ENCODE data around the gene OSER1.
A peak's percentile ranks its signal among the peaks of the same experiment; 100 is the strongest.

The OSER1 gene

DNA sequence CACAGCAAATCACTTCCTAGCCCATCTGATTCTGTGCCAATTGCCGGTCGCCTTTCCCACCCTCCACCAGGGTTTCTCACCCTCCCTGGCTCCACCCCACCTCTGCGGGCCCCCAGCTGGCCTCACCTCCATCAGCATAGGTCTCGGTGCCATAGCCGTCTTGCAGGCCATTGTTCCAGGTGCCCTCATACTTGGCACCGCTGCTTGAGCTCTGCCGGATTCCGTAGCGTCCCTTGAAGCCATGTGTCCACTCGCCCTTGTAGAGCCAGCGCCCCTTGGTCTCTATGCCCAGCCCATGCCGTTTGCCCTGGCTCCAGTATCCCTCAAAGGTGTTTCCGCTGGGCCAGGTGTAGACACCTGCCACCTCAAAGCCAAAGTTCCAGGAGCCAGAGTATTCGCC lies 24.4 kb downstream of the OSER1 start:
- in situ Hi-C loops (cut with HindIII; ENCODE audit: low pct_ligation_motif_present, low pct_unique_long_range_greater_than_20kb, low sequenced_read_pairs), result no loop called here
- no peak for DNase-seq

DNA sequence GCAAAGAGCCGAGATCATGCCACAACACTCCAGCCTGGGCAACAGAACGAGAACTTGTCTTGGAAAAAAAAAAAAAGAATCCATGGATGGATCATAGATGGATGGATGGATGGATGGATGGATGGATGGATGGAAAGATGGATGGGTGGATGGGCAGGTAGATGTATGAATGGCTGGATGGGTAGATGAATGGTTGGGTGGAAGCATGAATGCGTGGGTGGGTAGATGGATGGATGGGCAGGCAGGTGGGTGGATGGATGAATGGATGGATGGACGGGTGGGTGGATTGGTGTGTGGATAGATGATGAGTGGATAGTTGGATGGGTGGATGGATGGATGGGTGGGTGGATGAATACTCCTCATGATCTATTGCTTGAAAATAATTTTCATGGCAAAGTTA lies 25.0 kb downstream of the OSER1 start:
- DNase-seq, result no peak
- in situ Hi-C loops (cut with HindIII; ENCODE audit: low pct_ligation_motif_present, low pct_unique_long_range_greater_than_20kb, low sequenced_read_pairs), result no loop called here

DNA sequence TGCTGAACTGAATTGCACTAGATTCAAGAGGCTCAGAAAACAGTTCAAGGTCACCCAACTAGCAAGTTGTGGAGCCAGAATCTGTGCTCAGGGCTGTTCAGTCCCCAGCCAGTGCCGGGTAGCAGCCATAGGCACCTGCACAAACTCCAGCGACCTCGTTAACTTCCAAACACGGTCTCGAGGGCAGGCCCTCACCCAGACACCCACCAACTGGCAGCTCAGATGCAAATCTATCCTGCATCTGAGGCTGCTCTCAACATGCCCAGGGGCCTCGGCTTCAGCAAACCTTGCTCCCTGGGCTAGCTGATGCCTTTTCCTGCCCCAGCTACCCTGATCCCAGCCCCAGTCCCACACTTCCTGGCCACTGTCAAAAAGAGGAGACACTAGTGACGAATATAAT lies 27.3 kb downstream of the OSER1 start:
- no peak for DNase-seq
- in situ Hi-C loops (cut with HindIII; ENCODE audit: low pct_ligation_motif_present, low pct_unique_long_range_greater_than_20kb, low sequenced_read_pairs), result no loop called here

DNA sequence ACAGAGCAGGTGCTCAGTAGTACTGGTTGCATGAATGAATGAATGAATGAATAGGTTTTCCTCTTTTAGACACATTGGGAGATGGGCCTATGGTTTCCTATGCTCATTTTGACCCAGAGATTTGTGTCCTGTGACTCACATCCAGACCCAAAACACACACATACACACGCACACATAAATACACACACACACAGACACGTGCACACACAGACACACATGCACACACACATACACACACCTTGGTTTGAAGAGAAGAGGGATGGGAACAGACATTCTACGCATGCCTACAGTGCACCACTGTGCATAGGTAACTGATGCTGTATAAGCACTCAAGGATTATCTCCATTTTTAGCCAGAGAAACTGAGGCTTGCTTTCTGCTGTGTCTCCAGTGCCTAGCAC lies 27.7 kb downstream of the OSER1 start:
- in situ Hi-C loops (cut with HindIII; ENCODE audit: low pct_ligation_motif_present, low pct_unique_long_range_greater_than_20kb, low sequenced_read_pairs), result no loop called here
- DNase-seq, result no peak

DNA sequence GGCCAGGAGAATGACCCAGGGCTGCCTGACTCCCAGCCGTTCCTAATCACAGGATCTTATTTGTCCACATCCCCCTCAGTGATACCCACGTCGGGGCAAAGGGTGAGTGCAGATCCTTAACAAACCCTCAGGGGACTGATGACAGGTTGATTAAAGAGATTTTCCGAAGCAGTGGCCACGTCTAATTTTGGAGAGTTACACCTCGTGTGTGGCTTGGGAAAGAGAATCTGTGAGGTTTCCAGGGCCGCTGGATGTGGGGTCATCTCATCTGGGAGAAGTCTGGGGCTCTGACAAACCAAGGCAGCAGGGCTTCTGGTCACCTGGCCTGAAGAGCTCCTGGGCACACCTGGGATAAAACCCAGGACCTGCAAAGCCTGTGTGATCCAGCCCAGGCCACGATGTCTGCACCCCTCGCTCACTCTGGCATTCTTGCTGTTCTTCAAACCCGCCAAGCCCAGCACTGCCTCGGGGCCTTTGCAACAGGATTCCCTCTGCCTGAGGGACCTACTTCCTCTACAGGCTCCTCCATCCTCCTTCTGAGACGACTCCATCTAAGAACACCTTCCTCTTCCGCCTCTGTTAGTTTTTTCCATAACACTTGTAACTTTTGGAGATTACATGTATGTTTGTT lies 28.3 kb downstream of the OSER1 start:
- in situ Hi-C loops (cut with HindIII; ENCODE audit: low pct_ligation_motif_present, low pct_unique_long_range_greater_than_20kb, low sequenced_read_pairs), result no loop called here
- DNase-seq, result no peak

DNA sequence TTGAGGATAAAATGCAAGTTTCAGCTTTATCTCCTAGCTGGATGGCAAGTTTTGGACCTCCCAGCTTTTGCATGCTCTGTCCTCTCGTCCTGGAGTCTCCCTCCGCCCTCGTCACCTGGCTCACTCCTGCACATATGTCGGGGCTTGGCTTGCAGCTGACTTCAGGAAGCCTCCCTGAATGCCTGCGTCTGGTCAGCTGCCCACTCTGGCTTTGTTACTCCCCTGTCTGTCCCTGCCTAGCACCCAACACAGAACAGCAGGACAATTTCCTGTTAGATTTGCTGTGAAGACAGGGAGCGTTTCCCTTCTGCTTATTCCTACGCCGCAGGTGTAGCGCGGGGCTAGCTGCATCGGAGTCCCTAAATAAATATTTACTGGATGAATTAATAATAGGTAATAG lies 29.0 kb downstream of the OSER1 start:
- in situ Hi-C loops (cut with HindIII; ENCODE audit: low pct_ligation_motif_present, low pct_unique_long_range_greater_than_20kb, low sequenced_read_pairs), result no loop called here
- DNase-seq, result no peak

DNA sequence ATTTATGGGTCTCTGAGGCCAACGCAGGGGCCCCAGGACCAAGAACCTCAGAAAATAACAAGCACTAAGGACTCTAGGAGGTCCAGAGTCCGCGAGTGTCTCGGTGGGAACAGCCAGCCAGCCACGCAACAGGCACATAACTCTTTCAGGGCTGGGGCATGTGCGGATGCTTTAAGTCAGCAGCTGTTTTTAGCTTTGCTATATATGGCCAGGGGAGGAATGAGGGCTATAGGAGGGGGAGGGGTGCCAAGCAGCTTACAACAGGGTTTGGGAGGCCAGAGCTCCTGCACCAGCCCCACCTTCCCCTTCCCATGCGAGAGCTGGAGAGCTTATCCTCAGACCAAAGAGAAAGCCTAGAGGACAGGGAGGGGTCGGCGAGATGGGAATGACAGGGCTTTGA lies 29.8 kb downstream of the OSER1 start:
- in situ Hi-C loops (cut with HindIII; ENCODE audit: low pct_ligation_motif_present, low pct_unique_long_range_greater_than_20kb, low sequenced_read_pairs), result no loop called here
- DNase-seq, result no peak

DNA sequence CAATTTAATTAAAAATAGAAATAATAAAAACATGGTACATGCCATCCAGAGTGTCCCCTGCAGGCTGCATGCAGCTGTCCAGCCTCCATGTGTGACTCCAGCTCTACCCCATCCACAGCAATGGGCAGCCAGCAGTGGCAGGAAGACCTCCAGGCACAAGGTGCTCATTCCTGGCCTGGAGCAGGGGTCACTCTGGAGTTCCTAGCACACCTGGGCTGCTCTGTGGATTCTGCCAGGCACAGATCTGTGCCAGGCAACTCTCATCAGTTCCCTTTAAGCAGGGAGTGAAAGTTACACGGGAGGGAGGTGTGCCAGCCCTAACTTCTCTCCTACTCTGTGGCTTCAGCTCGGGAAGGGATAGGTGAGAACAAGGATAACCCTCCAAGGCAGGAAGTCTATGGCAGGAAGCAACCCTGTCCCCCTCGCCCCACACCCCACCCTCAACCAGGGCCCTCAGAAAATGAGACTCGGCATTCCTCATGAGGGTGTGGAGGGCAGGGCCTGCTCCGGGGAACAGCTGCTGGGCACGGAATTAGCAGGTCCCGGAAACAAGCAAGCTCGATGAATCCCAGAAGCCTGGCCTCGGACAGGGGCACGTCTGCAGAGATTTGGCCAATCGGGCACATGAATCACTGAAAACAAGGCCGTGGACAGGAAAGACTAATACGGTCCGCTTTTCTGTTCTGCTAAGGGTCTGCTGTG lies 33.6 kb downstream of the OSER1 start:
- DNase-seq, result no peak
- in situ Hi-C loops (cut with HindIII; ENCODE audit: low pct_ligation_motif_present, low pct_unique_long_range_greater_than_20kb, low sequenced_read_pairs), result no loop called here

DNA sequence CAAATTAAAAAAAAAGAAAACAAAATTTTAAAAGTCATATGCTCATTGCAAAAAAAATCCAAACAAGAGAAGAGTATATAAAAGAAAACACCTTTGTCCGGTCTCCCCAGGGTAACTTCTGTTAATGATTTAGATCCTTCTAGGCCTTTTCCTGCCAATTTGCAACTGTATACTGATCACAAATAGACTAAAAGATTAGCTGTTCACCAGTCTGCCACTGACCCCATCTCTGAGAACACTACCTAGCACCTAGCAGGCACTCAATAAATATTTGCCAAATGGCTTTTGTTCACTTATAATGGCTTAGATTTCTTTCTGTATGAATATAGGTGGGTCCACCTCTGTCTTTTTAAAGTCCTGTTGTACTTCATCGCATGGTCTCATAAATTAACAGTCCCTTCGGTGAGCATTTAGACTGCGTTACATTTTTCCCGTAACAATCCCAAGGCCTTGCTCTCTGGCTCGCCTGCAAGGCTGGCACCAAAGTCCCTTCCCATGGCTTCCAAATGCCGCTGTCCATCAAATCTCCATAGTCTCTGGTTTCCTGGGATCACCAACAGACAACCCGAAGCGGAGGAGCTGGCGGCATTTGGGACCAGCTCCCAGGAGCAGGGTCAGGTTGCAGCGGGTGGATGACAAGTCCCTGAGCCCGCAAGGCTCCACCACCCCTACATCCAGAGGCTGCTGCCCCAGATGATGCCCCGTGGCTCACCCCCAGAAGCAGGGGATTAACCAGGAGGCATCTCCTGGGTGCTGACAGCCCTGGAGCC lies 35.4 kb downstream of the OSER1 start:
- in situ Hi-C loops (cut with HindIII; ENCODE audit: low pct_ligation_motif_present, low pct_unique_long_range_greater_than_20kb, low sequenced_read_pairs), result no loop called here

DNA sequence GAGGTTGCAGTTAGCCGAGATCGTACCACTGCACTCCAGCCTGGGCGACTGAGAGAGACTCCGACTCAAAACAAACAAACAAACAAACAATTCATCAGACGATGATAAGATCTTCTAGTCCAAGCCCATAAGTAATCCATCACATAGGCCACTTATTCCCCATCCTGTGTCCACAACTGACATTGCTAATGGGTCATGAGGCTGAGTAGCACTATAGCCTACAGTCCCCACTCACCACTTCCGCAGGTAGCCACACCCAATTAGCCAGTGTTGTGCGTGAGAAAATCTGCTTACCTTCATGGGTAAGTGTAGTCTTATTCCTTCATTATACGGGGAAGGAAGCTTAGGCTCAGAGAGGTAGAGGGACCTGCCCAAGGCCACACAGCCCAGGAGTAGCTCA lies 36.7 kb downstream of the OSER1 start:
- in situ Hi-C loops (cut with HindIII; ENCODE audit: low pct_ligation_motif_present, low pct_unique_long_range_greater_than_20kb, low sequenced_read_pairs), result no loop called here
- DNase-seq, result no peak

More for the DNA sequence above, 35.4 kb downstream of the OSER1 start:
- no peak for DNase-seq

DNA sequence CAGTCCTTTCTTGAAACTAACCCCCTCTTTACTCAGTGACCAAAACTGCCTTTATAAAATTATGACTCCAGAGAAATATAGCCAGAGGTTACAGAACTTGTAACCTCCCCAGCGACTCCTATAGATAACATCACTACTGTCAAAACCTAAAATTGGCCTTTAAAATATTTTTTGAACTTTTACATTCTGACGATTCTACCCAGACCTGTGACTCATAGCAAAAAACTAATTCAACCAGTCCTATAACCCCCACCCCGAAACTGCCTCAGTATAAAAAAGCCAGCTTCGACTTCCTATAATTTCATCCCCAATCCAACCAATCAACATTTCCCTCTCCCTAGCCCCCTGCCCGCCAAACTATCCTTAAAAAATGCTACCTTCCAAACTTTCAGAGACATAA lies 37.5 kb downstream of the OSER1 start:
- in situ Hi-C loops (cut with HindIII; ENCODE audit: low pct_ligation_motif_present, low pct_unique_long_range_greater_than_20kb, low sequenced_read_pairs), result no loop called here
- no peak for DNase-seq

DNA sequence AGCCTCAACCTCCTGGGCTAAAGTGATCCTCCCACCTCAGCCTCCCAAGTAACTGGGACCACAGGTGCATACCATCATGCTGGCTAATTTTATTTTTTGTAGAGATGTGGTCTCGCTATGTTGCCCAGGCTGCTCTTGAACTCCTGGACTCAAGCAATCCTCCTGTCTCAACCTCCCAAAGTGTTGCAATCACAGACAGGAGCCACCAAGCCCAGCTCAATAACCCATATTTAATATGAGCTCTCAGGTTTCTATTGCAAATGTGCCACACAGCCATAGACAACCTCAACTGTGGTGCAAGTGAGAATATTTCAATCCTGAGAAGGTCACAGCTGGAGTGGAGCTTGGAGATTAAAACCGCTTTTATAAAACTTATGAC lies 38.0 kb downstream of the OSER1 start:
- in situ Hi-C loops (cut with HindIII; ENCODE audit: low pct_ligation_motif_present, low pct_unique_long_range_greater_than_20kb, low sequenced_read_pairs), result no loop called here
- DNase-seq, result no peak

DNA sequence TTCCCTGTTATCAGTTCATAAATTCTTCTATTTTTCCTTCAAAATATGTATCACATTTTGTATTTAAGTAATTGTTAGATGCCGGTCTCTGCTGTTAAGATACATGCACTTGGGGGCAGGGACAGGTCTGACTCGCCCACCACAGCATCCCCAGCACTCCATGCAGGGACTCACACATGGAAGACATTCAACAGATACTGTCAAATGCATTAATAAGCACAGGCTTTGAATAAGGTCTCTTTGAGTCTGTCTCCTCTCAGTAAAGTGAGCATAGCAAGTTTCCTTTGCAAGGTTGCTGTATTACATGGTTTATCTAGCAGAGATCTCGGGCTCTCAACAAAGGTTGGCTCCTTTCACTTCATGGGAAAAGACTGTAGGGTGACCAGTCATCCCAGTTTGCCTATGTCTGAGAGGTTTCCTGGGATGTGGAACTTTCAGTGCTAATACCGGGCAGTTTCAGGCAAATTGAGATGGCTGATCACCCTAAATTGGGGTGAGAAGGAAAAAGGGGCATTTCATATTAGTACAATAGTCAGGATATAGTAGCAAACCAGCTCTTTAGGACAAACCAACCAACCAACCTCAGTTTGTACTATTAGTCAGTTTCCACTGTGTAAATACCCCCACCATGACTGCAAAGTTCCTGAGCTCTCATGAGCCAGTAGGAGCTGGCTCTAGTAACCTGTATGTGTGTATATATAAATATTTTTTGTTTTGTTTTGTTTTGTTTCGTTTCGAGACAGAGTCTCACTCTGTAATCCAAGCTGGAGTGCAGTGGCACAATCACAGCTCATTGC lies 38.6 kb downstream of the OSER1 start:
- no peak for DNase-seq
- in situ Hi-C loops (cut with HindIII; ENCODE audit: low pct_ligation_motif_present, low pct_unique_long_range_greater_than_20kb, low sequenced_read_pairs), result no loop called here

DNA sequence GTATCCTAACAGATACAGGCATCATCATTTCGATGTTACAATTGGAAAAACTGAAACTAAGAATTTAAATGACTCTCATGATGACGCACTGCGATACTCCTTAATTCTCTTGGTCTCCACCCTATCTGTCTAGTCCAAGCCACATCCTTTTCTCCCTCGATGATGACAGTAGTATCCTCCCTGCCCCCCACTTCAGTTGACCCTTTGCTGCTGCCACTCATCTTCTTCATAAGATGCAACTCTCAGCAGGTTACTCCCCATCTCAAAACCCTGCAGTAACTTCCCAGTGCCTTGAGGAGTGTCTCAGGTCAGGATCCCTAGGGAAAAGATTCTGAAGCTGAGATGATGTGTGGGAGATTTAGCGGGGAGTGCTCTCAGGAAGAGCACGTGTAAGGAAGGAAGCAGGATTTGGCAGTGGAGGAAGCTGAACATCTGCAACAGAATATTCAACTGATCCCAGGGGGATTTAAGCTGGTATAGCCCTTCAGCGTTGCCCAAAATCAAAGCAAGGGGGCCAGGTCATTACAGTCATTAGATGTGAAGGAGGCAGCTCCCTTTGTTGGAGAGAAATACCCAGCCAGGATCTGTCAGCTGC lies 39.7 kb downstream of the OSER1 start:
- in situ Hi-C loops (cut with HindIII; ENCODE audit: low pct_ligation_motif_present, low pct_unique_long_range_greater_than_20kb, low sequenced_read_pairs), result no loop called here
- no peak for DNase-seq

DNA sequence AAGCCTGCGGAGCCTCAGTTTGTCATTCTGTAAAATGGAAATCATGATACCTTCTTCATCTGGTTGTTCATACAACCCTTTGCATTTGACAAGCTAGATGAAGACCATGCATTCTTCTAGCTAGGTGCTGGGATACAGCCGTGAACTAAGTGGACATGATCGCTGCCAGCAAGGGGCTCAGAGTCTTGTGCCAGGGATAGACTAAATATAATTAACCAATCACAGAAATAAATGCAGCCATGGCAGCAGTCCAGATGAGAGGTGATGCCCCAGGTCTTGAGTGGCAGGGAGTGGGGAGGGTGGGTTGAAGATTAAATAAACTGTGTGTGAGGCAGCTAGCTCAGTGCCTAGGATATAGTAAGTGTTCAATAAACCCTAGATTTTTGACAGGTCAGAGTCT lies 42.8 kb downstream of the OSER1 start:
- no peak for DNase-seq
- in situ Hi-C loops (cut with HindIII; ENCODE audit: low pct_ligation_motif_present, low pct_unique_long_range_greater_than_20kb, low sequenced_read_pairs), result no loop called here

DNA sequence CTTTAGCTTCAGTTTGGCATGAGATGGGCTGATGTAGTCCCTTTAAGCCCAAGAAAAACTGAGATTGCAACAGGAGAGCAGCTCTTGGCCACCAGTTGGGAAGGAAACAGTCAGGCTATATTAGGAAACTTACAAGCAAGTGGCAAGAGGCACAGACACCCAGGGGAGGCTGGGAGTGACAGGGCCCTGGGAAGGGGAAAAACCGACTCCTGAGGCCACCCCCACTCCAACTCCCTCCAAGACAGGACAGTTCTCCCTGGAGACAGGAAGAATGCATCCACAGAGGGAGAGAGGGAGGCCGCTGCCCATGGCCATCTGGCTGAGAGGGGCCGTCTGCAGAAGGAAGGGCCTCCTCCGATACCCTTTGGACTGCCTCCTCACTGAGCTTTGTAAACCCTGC lies 44.1 kb downstream of the OSER1 start:
- in situ Hi-C loops (cut with HindIII; ENCODE audit: low pct_ligation_motif_present, low pct_unique_long_range_greater_than_20kb, low sequenced_read_pairs), result no loop called here
- peak; percentile 32 for DNase-seq

DNA sequence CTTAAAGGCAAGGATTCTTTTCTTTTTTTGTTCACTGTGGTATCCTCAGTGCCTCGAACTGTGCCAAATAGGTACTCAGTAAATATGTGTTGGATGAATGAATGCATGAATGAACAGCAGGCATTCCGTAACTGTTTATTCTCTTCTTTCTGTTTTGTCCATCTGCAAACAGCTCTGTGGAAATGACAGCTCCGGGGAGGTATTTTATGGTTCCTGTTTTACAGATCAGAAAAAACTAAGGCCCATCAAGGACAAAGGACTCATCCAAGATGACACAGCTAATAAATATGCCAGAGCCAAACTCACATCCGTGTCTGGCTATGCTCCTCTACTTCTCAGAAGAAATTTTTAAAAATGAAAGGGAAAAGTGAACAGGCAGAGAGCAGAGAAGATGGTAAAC lies 44.6 kb downstream of the OSER1 start:
- in situ Hi-C loops (cut with HindIII; ENCODE audit: low pct_ligation_motif_present, low pct_unique_long_range_greater_than_20kb, low sequenced_read_pairs), result no loop called here
- peak; percentile 71 for DNase-seq

DNA sequence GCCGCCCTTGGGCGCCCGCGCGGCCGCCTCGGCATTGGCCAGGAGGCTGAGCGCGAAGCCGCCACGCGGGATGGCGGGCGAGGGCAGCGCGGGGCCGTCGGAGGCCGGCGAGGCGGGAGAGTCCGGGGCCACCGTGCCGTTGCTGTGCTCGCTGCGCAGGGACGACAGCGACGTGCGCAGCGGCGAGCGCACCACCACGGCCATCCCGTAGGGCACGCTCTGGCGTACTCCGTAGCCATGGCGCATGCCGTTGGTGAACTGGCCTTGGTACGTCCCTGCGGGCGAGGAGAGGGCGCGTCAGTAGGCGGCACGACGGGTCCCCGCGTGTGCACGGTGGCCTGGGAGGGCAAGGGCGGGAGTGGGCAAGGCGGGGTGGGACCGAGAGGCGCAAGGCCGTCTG lies 50.4 kb downstream of the OSER1 start:
- no peak for DNase-seq
- in situ Hi-C loops (cut with HindIII; ENCODE audit: low pct_ligation_motif_present, low pct_unique_long_range_greater_than_20kb, low sequenced_read_pairs), result no loop called here

DNA sequence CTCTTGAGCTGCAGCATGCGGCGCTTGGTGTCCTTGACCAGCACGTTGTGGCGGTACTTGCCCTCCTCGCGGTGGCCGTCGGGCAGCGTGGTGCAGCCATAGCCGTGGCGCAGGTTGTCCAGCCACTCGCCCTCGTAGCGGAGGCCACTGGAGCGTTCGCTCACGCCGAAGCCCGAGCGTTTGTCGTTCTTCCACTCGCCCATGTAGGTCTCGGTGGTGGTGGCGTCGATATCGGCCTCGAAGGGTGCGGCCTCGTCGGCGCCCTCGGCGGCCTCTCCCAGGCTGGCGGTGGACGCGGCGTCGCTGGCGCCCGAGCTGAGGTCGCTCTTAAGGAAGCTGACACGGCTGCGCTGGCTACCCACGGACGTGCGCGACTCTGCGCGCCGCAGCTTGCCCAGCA lies 50.9 kb downstream of the OSER1 start:
- DNase-seq, result no peak
- in situ Hi-C loops (cut with HindIII; ENCODE audit: low pct_ligation_motif_present, low pct_unique_long_range_greater_than_20kb, low sequenced_read_pairs), result no loop called here

All from ACHN (cell line).